ENCODE data around the gene PANX3. TPM values are rescaled to one million over a fixed set of nuclear protein-coding genes. Genes with fewer than 3 reads are reported as not detected.
A peak's percentile ranks its signal among the peaks of the same experiment; 100 is the strongest.

PANX3 gene
- total and polyA plus RNA-seq, 9 of the 15 experiments (the other 6 are each of a cell fraction or from before 2014, with no cell fraction given), result 0.09 to 0.69 (median 0.39) TPM

- TF ChIP-seq, protein P1, sequence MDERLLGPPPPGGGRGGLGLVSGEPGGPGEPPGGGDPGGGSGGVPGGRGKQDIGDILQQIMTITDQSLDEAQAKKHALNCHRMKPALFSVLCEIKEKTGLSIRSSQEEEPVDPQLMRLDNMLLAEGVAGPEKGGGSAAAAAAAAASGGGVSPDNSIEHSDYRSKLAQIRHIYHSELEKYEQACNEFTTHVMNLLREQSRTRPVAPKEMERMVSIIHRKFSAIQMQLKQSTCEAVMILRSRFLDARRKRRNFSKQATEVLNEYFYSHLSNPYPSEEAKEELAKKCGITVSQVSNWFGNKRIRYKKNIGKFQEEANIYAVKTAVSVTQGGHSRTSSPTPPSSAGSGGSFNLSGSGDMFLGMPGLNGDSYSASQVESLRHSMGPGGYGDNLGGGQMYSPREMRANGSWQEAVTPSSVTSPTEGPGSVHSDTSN (CRISPR knock-in tag; IDR thresholded peaks at IDR 0.05; ENCODE audit: low read depth), result no peak
- TF ChIP-seq, protein P1 (tag; conservative IDR thresholded peaks at IDR 0.05; ENCODE audit: low read depth), result peak; percentile 87
- TF ChIP-seq ZBTB26 (CRISPR knock-in tag; IDR thresholded peaks at IDR 0.05), result no peak
- no peak for TF ChIP-seq ZBTB33 (CRISPR knock-in tag; IDR thresholded peaks at IDR 0.05)
- TF ChIP-seq PKNOX1 (IDR thresholded peaks at IDR 0.05), result peak; percentile 67
- peak; percentile 38; the same call in 1 of the 2 replicates for TF ChIP-seq NFIC (IDR thresholded peaks at IDR 0.05)
- no peak for TF ChIP-seq L3MBTL2 (IDR thresholded peaks at IDR 0.05)
Measured at GRCh38 chr11:124618863-124619262, 7.6 kb downstream of the PANX3 start (continued).

Measured in K562 (cell line).